GM12878 (cell line): ENCODE measurements around the gene RCN2.

ENCODE experiments used
- BRCA1 ChIP-seq: IDR thresholded peaks from 2 replicates; pipeline ENCODE4 v1.6.1; 2011; ENCODE audit warnings: low read depth, low read length, improper control_type of control experiment
- DPF2 ChIP-seq: fragments of 450-650 bp; IDR thresholded peaks from 2 replicates; pipeline ENCODE4 v1.6.1; 2017; ENCODE audit warnings: mild to moderate bottlenecking
- MEF2A ChIP-seq: IDR thresholded peaks from 2 replicates; pipeline ENCODE4 v1.6.1; 2011; ENCODE audit warnings: low read depth, mild to moderate bottlenecking, low read length, moderate library complexity; ENCODE audit not compliant: insufficient read depth
- POLR2AphosphoS5 ChIP-seq: IDR thresholded peaks from 2 replicates; pipeline ENCODE4 v1.6.1; 2011; ENCODE audit warnings: mild to moderate bottlenecking, low read length, inconsistent platforms
- RAD21 ChIP-seq: IDR thresholded peaks from 2 replicates; pipeline ENCODE4 v1.6.1; 2011; ENCODE audit warnings: mild to moderate bottlenecking, low read depth, low read length, moderate library complexity; ENCODE audit not compliant: insufficient read depth
- RAD51 ChIP-seq: fragments of 450-650 bp; IDR thresholded peaks from 2 replicates; pipeline ENCODE4 v1.6.1; 2016; ENCODE audit warnings: moderate library complexity, mild to moderate bottlenecking, inconsistent platforms
- RELA ChIP-seq: fragments of 450-650 bp; IDR thresholded peaks from 2 replicates; pipeline ENCODE4 v1.8.0; 2014; ENCODE audit warnings: borderline replicate concordance; ENCODE audit not compliant: partially characterized antibody
- TF ChIP-seq, protein P1 (sequence below), 3 experiments: IDR thresholded peaks in 2 of 3; conservative IDR thresholded peaks in 1 of 3; 2 replicates each; pipeline ENCODE4 v1.5.1; 2011; ENCODE audit warnings: low read depth in 3 of 3, low read length in 3 of 3, mild to moderate bottlenecking in 3 of 3, control low read depth in 2 of 3, moderate library complexity in 2 of 3, inconsistent platforms in 1 of 3, mixed read lengths in 1 of 3; ENCODE audit not compliant: control insufficient read depth in 2 of 3, insufficient read depth in 1 of 3; ENCODE audit errors: extremely low read depth in 1 of 3

DNA sequence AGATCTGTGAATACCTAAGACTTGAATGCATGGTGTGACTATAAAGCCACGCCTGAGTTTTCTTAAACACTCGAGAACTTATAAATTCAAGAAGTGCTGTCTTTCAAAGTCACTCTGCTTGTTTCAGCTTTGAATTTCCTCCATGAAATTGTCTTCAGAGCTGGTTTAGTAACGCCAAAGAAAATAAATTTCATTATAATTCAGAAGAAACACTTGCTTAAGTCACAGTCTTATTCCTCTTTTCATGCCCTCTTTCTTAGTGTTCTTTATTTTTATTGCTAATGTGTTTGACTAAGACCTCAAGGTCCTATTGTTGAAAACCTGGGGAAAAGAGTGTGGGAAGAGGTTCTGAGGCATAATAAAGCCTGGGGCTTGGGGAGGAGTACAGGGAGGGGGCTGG lies 3.3 kb upstream of the RCN2 start:
- TF ChIP-seq DPF2 (no peak), MEF2A (no peak), RELA (no peak), RAD21 (no peak), RAD51 (no peak), BRCA1 (no peak), POLR2AphosphoS5 (no peak)
- TF ChIP-seq, protein P1, sequence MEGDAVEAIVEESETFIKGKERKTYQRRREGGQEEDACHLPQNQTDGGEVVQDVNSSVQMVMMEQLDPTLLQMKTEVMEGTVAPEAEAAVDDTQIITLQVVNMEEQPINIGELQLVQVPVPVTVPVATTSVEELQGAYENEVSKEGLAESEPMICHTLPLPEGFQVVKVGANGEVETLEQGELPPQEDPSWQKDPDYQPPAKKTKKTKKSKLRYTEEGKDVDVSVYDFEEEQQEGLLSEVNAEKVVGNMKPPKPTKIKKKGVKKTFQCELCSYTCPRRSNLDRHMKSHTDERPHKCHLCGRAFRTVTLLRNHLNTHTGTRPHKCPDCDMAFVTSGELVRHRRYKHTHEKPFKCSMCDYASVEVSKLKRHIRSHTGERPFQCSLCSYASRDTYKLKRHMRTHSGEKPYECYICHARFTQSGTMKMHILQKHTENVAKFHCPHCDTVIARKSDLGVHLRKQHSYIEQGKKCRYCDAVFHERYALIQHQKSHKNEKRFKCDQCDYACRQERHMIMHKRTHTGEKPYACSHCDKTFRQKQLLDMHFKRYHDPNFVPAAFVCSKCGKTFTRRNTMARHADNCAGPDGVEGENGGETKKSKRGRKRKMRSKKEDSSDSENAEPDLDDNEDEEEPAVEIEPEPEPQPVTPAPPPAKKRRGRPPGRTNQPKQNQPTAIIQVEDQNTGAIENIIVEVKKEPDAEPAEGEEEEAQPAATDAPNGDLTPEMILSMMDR (IDR thresholded peaks at IDR 0.05 in 2 of 3, conservative IDR thresholded peaks at IDR 0.05 in 1 of 3; ENCODE audit: control insufficient read depth in 2 of 3, extremely low read depth in 1 of 3, insufficient read depth in 1 of 3, low read depth in 3 of 3, low read length in 3 of 3): no peak
